HG02970 (cell line): ENCODE data around the gene MLLT3.

Experiments
- ATAC-seq: cut with Tn5 transposase; IDR thresholded peaks from one replicate; pipeline ENCODE4 v1.9.1; 2021; ENCODE audit warnings: mild to moderate bottlenecking, moderate library complexity, moderate number of reproducible peaks; ENCODE audit not compliant: unreplicated experiment, low FRiP score

The MLLT3 gene

GRCh38 chr9:20630241-20630943 lies 8.1 kb upstream of the MLLT3 start:
- ATAC-seq: no peak

GRCh38 chr9:20625003-20625349 lies 2.7 kb upstream of the MLLT3 start:
- no peak for ATAC-seq

- no peak for ATAC-seq
Observed at GRCh38 chr9:20624201-20625002, 2.1 kb upstream of the MLLT3 start.

GRCh38 chr9:20623748-20624124 lies 1.4 kb upstream of the MLLT3 start:
- no peak for ATAC-seq

- ATAC-seq: no peak
Observed at GRCh38 chr9:20623021-20623747, 885 bp upstream of the MLLT3 start.

GRCh38 chr9:20621471-20622329 lies 599 bp downstream of the MLLT3 start:
- peak; percentile 1 for ATAC-seq

GRCh38 chr9:20620650-20621470 lies 1.4 kb downstream of the MLLT3 start:
- no peak for ATAC-seq

GRCh38 chr9:20619487-20620200 lies 2.7 kb downstream of the MLLT3 start:
- no peak for ATAC-seq

GRCh38 chr9:20618361-20618802 lies 3.9 kb downstream of the MLLT3 start:
- no peak for ATAC-seq

- no peak for ATAC-seq
Observed at GRCh38 chr9:20616808-20617207, 5.5 kb downstream of the MLLT3 start.

GRCh38 chr9:20614602-20615216 lies 7.6 kb downstream of the MLLT3 start:
- no peak for ATAC-seq

GRCh38 chr9:20611691-20612287 lies 10.5 kb downstream of the MLLT3 start:
- no peak for ATAC-seq

GRCh38 chr9:20610591-20610990 lies 11.7 kb downstream of the MLLT3 start:
- no peak for ATAC-seq

- no peak for ATAC-seq
Observed at GRCh38 chr9:20608582-20608981, 13.7 kb downstream of the MLLT3 start.

GRCh38 chr9:20606652-20607051 lies 15.6 kb downstream of the MLLT3 start:
- no peak for ATAC-seq

- no peak for ATAC-seq
Observed at GRCh38 chr9:20604562-20604961, 17.7 kb downstream of the MLLT3 start.

GRCh38 chr9:20603524-20604268 lies 18.6 kb downstream of the MLLT3 start:
- no peak for ATAC-seq
